ENCODE results near the gene RASGRP4.
"Not testable (repeated sequence)": the region's sequence is repeated elsewhere in the genome, so short reads cannot be mapped to it uniquely, and the experiment has no call there.

Gene RASGRP4

GRCh38 chr19:38412961-38413360 lies 13.1 kb downstream of the RASGRP4 start:
- no peak for DNase-seq

GRCh38 chr19:38412491-38412890 lies 13.5 kb downstream of the RASGRP4 start:
- DNase-seq = no peak

DNA sequence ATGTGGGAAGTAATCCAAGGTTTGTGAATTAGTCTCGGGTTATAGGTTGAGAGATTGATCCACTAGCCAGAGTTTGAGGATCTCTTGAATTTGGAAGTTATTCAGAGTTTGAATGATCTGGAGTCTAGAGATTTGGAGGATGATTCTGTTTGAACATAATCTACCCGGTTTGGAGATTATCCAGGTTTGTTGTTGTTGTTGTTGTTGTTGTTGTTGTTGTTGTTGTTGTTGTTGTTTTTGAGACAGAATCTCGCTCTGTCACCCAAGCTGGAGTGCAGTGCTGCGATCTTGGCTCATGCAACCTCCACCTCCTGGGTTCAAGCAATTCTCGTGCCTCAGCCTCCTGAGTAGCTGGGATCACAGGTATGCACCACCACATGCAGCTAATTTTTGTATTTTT lies 14.1 kb downstream of the RASGRP4 start:
- not testable (repeated sequence) for DNase-seq

- no peak for DNase-seq
Measured at GRCh38 chr19:38411041-38411712, 14.8 kb downstream of the RASGRP4 start.

- not testable (repeated sequence) for DNase-seq
Measured at GRCh38 chr19:38410407-38410806, 15.6 kb downstream of the RASGRP4 start.

DNA sequence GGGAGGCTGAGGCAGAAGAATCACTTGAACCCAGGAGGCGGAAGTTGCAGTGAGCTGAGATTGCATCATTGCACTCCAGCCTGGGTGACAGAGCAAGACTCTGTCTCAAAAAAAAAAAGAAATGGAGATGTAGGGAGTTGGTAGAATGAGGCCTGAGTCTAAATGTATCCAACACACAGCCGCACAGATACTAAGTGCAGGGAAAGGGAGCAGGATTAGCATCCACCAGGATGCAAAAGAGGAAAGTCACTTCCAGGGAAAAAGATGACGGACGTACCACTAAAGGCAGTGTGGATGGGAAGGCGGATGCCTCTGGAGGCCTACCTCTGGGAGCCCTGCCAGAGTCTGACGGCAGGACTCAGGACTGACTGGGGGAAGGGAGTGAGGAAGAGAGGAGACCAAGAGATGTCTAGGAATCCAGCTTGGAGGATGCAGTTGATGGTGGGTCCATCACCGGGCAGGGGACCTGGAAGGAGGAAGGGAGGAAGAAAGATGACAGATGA lies 16.3 kb downstream of the RASGRP4 start:
- DNase-seq = no peak

GRCh38 chr19:38405276-38405675 lies 20.7 kb downstream of the RASGRP4 start:
- DNase-seq = no peak

DNA sequence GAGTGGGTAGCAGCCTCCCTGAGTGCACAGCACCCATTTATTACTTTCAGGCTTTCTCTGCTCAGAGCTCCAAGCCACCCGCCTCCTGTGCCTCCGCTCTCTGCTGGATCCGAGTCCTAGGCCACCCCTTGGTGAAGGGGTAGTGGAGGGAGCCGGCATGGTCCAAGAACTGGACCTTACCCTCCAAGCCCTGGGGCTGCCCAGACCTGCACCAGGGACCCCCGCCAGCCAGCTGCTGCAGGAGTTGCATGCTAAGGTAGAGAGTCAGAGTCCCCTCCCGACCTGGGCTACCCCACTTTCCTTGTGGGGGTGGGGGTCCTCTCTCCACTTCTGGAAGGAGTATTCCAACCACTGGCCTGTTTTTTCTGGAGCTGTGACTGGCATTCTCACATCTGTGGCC lies 21.2 kb downstream of the RASGRP4 start:
- DNase-seq = no peak

GRCh38 chr19:38402967-38403674 lies 22.9 kb downstream of the RASGRP4 start, which contains the start of gene FAM98C:
Gene FAM98C (plus strand): TSS chr19:38403093. CDS start chr19:38403154, 61 bp downstream.
- DNase-seq = peak; percentile 96

GRCh38 chr19:38402623-38402966 lies 23.4 kb downstream of the RASGRP4 start:
- no peak for DNase-seq

DNA sequence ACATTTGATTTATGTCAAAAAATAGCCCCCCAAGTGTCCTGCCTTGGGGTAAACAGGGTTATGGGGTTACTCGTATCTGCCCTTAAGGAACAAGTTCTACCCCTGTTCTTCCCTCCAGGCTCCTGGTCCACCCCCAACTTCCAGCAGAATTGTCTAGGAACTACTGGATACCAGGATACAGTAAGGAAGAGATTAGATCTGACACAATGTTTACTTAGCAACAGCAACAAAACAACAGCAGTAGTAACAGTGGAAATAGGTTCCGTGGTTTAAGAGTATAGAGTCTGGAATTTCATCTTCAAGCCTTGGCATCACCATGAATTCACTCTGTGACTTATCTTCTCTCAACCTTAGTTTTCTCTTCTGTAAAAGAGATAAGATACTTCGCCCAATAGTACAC lies 24.9 kb downstream of the RASGRP4 start:
- DNase-seq = peak; percentile 20

- no peak for DNase-seq
Measured at GRCh38 chr19:38400361-38400760, 25.7 kb downstream of the RASGRP4 start.

DNA sequence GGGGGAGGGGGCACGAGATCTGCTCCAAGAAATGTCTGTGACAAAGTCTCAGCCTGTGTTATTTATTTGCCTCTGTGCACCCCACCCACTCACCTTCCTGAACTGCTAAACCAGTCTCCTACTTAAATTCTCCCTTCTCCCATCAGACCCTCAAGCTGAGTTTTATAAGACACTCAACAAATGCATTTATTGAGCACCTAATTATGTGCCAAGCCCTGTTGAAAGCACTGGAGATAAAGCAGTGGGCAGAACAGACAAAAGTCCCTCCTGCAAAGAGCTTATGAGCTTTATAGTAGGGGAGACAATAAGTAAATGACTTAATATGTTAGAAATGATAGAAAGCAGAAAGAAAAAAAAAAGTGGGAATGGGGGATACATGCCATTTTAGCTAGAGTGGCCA lies 26.5 kb downstream of the RASGRP4 start:
- no peak for DNase-seq

DNA sequence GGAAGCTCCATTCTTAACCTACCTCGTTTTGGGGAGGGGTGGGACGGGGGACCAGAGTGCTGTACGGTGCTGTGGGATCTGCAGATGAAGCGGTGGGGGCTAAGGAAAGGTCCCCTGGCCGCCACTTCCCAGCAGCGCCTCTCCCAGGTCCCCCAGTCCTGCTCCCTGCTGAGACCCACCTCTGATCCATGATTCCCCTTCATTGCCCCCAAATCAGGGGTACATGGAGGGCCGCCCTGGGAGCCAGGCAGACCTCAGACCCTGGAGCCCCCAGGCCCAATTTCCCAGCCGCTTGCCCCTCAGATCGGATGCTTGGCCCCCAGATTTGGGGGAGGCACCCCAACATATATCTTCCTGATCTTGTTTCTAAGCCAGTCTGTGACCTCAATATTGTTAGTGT lies 26.9 kb downstream of the RASGRP4 start:
- DNase-seq = no peak

GRCh38 chr19:38395381-38396114 lies 30.5 kb downstream of the RASGRP4 start:
- no peak for DNase-seq

GRCh38 chr19:38394488-38394887 lies 31.5 kb downstream of the RASGRP4 start:
- no peak for DNase-seq

GRCh38 chr19:38392707-38393308 lies 33.2 kb downstream of the RASGRP4 start:
- no peak for DNase-seq

DNA sequence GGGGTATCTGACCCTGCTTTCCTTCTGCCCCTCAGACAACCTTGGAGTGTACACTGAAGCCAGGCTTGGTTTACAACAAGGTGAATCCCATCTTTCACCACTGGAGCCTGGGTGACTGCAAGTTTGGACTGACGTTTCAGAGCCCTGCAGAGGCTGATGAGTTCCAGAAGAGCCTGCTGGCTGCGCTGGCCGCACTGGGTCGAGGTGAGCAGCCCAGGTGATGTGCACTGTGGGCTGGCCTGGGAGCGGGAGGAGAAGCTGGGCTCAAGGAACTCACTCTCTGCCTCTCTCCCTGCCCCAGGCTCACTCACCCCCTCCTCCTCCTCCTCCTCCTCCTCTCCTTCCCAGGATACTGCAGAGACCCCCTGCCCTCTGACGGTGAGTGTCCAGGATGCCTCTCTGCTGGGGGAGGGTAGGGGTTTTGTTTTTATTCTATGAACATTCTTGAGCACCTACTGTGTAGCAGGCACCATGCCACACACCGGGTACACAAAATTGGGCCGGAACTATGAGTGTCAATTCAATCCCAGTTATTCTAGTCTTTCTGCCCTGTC lies 34.0 kb downstream of the RASGRP4 start:
- DNase-seq = no peak

DNA sequence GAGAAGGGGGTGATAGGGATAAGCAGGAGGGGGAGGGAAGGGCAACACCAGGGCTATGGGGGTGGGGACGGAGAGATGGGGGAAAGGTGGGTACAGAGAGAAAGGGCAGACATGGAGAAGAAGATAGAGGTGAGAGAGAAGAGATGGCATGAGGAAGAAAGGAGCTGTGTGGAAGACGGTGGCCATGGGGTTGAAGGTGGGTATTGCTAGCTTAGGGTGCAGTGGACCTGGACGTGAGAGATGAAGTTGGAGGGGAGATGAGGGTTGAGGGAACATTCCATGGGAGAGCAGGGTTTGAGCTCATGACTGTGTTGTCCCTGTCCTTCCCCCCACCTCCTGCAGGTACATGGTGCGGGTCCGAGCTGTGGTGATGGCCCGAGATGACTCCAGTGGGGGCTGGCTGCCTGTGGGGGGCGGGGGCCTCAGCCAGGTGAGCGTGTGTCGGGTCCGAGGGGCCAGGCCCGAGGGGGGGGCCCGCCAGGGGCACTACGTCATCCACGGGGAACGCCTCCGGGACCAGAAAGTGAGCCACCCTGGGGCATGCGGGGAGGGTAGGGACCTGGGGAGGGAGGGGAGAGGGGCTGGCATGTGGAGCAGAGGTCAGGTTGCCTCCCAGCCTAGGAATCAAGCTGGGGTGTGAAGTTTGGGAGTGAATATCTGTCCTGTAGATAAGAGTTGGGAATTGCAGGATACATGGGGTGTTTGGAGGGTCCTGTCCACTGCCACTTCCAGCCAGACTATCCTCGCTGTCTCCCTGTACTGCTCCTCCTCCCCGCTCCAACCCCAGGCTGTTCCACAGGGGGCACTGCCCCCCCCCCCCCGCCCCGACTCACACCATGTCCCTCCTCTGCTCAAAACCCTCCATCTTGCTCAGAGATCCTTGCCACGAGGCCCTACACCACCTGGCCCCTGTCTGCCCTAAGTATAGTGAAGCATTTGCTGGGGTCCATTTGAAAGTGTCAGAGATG lies 35.8 kb downstream of the RASGRP4 start:
- no peak for DNase-seq

GRCh38 chr19:38389101-38389925 lies 36.7 kb downstream of the RASGRP4 start:
- DNase-seq = peak; percentile 14

Measured in DMS153 (cell line).